A549 (cell line): ENCODE measurements around the gene ECE1. TPM values are rescaled to one million over a fixed set of nuclear protein-coding genes. Genes with fewer than 3 reads are reported as not detected.

ENCODE experiments used
- ATAC-seq, 2 experiments: fragments of 200-7000 bp in 1 of 2; fragments of >200 bp in 1 of 2; cut with Nextera tagmentation in 1 of 2; cut with Tn5 transposase in 1 of 2; 3 replicates each; pipeline versions ENCODE4 v1.8.0 to v1.9.1; 2018 to 2020; ENCODE audit warnings: mild to moderate bottlenecking in 1 of 2, moderate library complexity in 1 of 2
- CTCF ChIA-PET: fragments of 300-600 bp; sonication (Branson Sonifier 250); formaldehyde crosslinking; extraction: SDS; loops from one replicate; lab custom pipeline; 2021; ENCODE audit warnings: antibody characterized with exemption, inconsistent platforms; lab: Yijun Ruan, JAX
- POLR2A ChIA-PET: fragments of 350-600 bp; formaldehyde crosslinking; extraction: SDS; loops from one replicate; lab custom pipeline; 2021; ENCODE audit warnings: antibody characterized with exemption, inconsistent platforms; lab: Yijun Ruan, JAX
- DNase-seq, 2 experiments: peaks; one replicate each; pipeline versions ENCODE4 v3.0.0 to v3.0.0-alpha.2; 2011 to 2016; ENCODE audit warnings: low read depth in 1 of 2, low spot score in 1 of 2
- FAIRE-seq: peaks from 2 replicates; lab custom pipeline; 2011; peaks lifted over from hg19 to GRCh38; lab: Jason Lieb, UNC
- H3K27ac ChIP-seq, 2 experiments: fragments of >200 bp; sonication (Bioruptor Twin); formaldehyde crosslinking; 3 replicates each; pipeline ENCODE4 v1.5.1; 2016 to 2017
- H3K4me1 ChIP-seq: fragments of >200 bp; sonication (Bioruptor Twin); formaldehyde crosslinking; 3 replicates; pipeline ENCODE4 v1.6.1; 2016
- H3K4me2 ChIP-seq: fragments of >200 bp; sonication (Bioruptor Twin); formaldehyde crosslinking; 3 replicates; pipeline ENCODE4 v1.6.1; 2016
- H3K4me3 ChIP-seq: fragments of >200 bp; sonication (Bioruptor Twin); formaldehyde crosslinking; 3 replicates; pipeline ENCODE4 v1.5.1; 2016
- H3K9me3 ChIP-seq: fragments of >200 bp; sonication (Bioruptor Twin); formaldehyde crosslinking; 3 replicates; pipeline ENCODE4 v1.6.1; 2016
- CTCF ChIP-seq: fragments of >200 bp; sonication (Bioruptor Twin); formaldehyde crosslinking; IDR thresholded peaks from 3 replicates; pipeline ENCODE4 v1.5.1; 2016
- ELK1 ChIP-seq: fragments of 150-350 bp; IDR thresholded peaks from 2 replicates; pipeline ENCODE4 v1.6.1; 2014; ENCODE audit warnings: low read depth, mild to moderate bottlenecking, low read length
- FOSL2 ChIP-seq, 2 experiments: fragments of 450-650 bp in 1 of 2; fragments of >200 bp in 1 of 2; sonication (Bioruptor Twin) in 1 of 2; formaldehyde crosslinking; IDR thresholded peaks; 2 replicates each; pipeline versions ENCODE4 v1.5.0 to v1.6.1; 2016 to 2020; ENCODE audit warnings: mild to moderate bottlenecking in 1 of 2, moderate library complexity in 1 of 2
- MAZ ChIP-seq: fragments of 150-350 bp; IDR thresholded peaks from 2 replicates; pipeline ENCODE4 v1.6.1; 2014; ENCODE audit warnings: antibody characterized with exemption, low read depth, low read length, borderline replicate concordance
- RCOR1 ChIP-seq: fragments of 150-350 bp; IDR thresholded peaks from 2 replicates; pipeline ENCODE4 v1.6.1; 2014; ENCODE audit warnings: antibody characterized with exemption, low read length, low read depth
- SMC3 ChIP-seq: fragments of >200 bp; sonication (Bioruptor Twin); formaldehyde crosslinking; IDR thresholded peaks from 3 replicates; pipeline ENCODE4 v1.6.1; 2018; ENCODE audit warnings: inconsistent platforms
- USF2 ChIP-seq: fragments of 450-650 bp; IDR thresholded peaks from 2 replicates; pipeline ENCODE4 v1.6.1; 2014; ENCODE audit warnings: antibody characterized with exemption
- WGBS: methylation state at CpG from one replicate; pipeline ENCODE4 v1.1.6; 2017; ENCODE audit errors: missing lambda C conversion rate; 5-methylcytosine and 5-hydroxymethylcytosine counted together
- polyA plus RNA-seq, 4 experiments: library from polyadenylated mRNA; depleted of rRNA in 3 of 4; stranded (reverse); fragments of >200 nt; fragmentation: RNase III in 1 of 4; extraction: RNeasy Plus Mini Kit Qiagen cat#74134 plus additional on column Dnase treatment in 1 of 4; gene quantifications; 2 replicates in 3 of 4; 3 replicates in 1 of 4; pipeline ENCODE4 v1.2.3, GENCODE V29; 2011 to 2017

Gene ECE1
- polyA plus RNA-seq, 2 of the 4 experiments (the other 2 are of a cell fraction): 45.7 to 86.4 TPM

GRCh38 chr1:21251773-21252471 lies 38.3 kb downstream of the ECE1 start:
- ChIA-PET CTCF (interaction anchor here (0.6 to 9.9 kb wide), 10 partner anchors 17 to 239 kb away, joined by 3 to 253 read pairs (median 4); no protein-coding TSS in a partner anchor), POLR2A (interaction anchor here (1.6 kb wide), 1 partner anchor 10 kb away, joined by 11 read pairs; no protein-coding TSS in a partner anchor)
- ATAC-seq (peak; percentile 67 to 72; a peak in 5 of 6 replicates), FAIRE-seq (no peak), DNase-seq (peak; percentile 64 to 73)
- Histone ChIP-seq H3K9me3 (no peaks in the 10 kb centered on the region), H3K27ac (peak overlapping the region; percentile 54 to 73), H3K4me2 (peak overlapping the region; percentile 52), H3K4me1 (peaks cover 28% of the 10 kb centered on the region), H3K4me3 (no peak overlapping the region)
- 16% methylated on average over 4 of the region's 4 CpGs for WGBS
- TF ChIP-seq MAZ (no peak), FOSL2 (IDR thresholded peaks at IDR 0.05) (no peak), FOSL2 (CRISPR knock-in tag; IDR thresholded peaks at IDR 0.05) (peak; percentile 41)

GRCh38 chr1:21249940-21250493 lies 40.2 kb downstream of the ECE1 start:
- H3K4me1 ChIP-seq: peaks cover 24% of the 10 kb centered on the region
- no peak overlapping the region for H3K4me3 ChIP-seq
- ChIA-PET CTCF (interaction anchor here (1.5 to 8.4 kb wide), 4 partner anchors 9 to 120 kb away, joined by 4 to 82 read pairs (median 36); no protein-coding TSS in a partner anchor), POLR2A (no interaction called here)
- H3K4me2 ChIP-seq: no peak overlapping the region
- no peaks in the 10 kb centered on the region for H3K9me3 ChIP-seq
- 95% methylated on average over 9 of the region's 9 CpGs for WGBS
- no peak for TF ChIP-seq ELK1
- no peak for TF ChIP-seq SMC3
- TF ChIP-seq USF2: no peak
- TF ChIP-seq RCOR1: no peak
- DNase-seq (no peak), ATAC-seq (no peak), FAIRE-seq (no peak)
- H3K27ac ChIP-seq: no peak overlapping the region

- no peak for FAIRE-seq
- 86% methylated on average over 14 of the region's 14 CpGs for whole genome bisulfite sequencing
These were observed 42.2 kb downstream of the ECE1 start for GRCh38 chr1:21247892-21248715.

More at GRCh38 chr1:21247892-21248715, 42.2 kb downstream of the ECE1 start:
- DNase-seq (no peak), ATAC-seq (no peak)
- Histone ChIP-seq H3K27ac (no peak overlapping the region), H3K4me1 (peaks cover 24% of the 10 kb centered on the region), H3K9me3 (no peaks in the 10 kb centered on the region), H3K4me3 (no peak overlapping the region), H3K4me2 (no peak overlapping the region)
- no peak for TF ChIP-seq CTCF
- POLR2A ChIA-PET: interaction anchor here (0.6 kb wide), 1 partner anchor 556 kb away, joined by 4 read pairs; no protein-coding TSS in a partner anchor
- CTCF ChIA-PET: interaction anchor here (0.7 to 8.4 kb wide), 7 partner anchors 7 to 122 kb away, joined by 3 to 82 read pairs (median 6); no protein-coding TSS in a partner anchor
